ENCODE results near the gene RBM34.
A peak's percentile ranks its signal among the peaks of the same experiment; 100 is the strongest.

Gene RBM34

DNA sequence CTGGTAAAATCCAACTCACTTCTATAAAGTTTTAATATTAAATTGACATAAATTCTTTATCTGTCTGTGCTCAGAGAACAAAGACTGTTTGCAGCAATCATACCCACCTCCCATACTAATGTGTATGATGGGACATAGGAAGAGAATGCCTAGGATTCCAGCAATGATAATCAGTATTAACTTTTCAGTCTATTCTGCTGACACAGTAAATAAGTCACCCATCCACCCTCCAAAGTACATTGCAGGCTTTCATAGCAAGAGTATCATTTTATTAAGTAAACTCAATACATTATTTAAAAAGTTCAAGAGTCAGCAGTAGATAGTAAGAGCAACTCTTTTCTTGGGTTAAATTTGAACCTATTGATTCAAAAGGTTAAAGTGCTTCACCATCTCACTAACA lies 8.8 kb downstream of the RBM34 start:
- DNase-seq (ENCODE audit: low spot score) = no peak

DNA sequence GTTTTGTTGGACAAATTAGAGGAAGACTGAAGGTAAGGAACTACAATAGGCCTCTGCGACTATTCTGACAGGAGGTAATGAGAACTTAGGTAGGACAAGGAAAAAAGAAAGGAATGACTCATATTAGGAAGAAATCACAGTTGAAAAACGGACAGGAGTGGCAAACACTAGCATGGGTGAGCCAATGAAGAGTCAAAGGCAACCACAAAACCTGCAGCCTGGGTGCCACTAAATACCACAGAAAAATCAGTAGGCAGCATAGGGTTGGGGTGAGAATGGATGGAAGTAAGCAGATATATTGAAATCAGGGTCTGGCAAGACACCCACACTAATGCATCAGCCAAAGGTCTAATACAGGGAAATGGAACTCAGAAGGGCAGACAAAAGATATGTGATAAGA lies 10.0 kb downstream of the RBM34 start:
- DNase-seq (ENCODE audit: low spot score) = no peak

DNA sequence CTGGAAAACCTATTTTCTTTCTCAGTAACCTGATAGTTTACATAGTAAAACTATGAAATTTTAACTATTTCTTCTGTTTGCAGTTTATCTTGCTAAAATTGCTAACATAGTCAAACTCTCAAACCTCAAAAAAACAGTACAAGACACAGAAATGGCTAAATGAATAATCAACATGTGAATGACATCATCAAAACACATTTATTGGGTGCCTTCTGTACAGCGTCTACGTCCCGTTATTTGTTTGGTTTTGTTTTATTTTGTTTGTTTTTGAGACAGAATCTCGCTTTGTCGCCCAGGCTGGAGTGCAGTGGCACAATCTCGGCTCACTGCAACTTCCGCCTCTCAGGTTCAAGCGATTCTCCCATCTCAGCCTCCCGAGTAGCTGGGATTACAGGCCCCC lies 11.2 kb downstream of the RBM34 start:
- DNase-seq (ENCODE audit: low spot score) = no peak

DNA sequence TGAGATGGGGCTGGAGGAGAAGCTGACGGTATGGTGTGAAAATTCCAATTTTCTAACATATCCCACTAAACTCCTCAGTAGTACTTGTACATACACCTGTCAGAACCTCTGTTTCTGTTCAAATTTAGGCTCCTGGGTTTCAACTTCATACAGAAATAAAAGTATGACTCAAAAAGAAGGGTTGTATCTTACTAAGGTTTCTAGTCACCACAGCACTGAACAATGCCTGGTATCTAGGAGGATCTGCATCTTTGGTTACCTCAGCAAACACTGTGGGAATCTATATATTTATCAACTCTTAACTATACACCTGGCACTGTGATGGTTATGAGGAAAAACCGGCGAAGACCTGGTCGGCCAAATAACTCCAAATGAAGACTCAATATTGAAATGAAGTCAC lies 13.8 kb downstream of the RBM34 start:
- DNase-seq (ENCODE audit: low spot score) = no peak

DNA sequence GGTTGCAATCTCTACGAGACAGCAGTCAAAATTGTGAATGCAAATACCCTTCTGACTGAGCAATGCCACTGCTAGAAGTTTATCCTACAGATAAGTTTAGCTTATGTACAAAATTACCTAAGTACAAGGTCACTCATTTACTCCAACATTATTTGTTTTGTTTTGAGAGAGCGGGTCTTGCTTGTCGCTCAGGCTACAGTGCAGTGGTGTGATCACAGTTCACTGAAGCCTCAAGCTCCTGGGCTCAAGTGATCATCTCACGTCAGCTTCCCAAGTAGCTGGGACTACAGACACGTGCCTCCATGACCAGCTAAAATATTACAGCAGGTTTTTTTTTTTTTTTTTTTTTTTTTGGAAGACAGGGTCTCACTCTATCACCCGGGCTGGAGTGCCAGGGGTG lies 15.4 kb downstream of the RBM34 start:
- DNase-seq (ENCODE audit: low spot score) = no peak

DNA sequence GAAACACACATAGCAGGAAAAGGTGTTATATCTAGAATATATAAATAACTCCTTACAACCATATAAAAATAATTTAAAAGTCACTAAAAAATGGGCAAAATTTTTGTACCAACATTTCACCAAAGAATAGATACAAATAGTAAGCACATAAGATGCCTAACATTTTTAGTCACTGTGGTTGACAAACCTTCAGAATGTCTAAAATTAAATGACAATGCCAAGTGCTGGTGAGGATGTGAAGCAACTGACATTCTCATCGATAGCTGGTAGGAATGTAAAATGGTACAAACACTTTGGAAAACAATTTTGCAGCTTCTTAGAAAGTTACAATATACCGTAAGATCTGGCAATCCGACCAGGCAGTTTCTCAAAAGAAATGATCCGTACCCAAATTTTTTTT lies 18.1 kb downstream of the RBM34 start:
- DNase-seq (ENCODE audit: low spot score) = no peak

DNA sequence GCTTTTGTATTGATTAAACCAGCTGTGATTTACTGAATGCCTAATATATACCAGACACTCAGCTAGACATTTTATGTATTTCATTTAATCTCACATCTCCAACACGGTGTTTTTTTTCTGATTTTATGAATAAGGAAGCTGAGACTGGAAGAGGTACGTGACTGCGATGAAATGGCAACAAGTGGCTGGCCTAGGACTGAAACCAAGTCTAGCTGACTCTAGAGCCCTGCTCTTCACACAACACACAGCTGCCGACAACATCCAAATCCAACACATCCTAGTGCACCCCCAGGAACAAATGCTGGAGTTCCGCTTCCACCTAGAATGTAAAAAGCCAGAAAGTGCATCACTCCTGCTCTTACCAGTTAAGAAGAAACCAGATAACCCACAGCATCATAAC lies 21.7 kb downstream of the RBM34 start:
- DNase-seq (ENCODE audit: low spot score) = no peak

DNA sequence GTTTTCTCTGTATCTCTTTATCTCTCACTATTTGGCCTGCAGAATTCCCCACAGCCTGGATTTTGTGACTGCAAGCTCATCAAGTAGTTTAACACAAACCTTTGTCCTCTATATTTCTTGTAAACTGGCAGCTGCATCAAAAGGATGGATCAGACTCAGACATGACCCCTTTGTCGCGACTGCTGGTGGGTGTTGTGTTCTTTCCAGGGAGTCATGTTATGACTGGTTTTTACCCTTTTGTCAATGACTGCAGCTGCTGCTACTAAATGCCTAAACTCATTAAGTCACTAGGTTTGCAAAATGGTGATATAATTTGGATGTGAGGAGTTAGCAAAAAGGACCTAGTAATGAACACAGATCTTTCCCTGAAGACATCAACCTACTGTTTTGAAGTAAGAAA lies 22.2 kb downstream of the RBM34 start:
- no peak for DNase-seq (ENCODE audit: low spot score)

DNA sequence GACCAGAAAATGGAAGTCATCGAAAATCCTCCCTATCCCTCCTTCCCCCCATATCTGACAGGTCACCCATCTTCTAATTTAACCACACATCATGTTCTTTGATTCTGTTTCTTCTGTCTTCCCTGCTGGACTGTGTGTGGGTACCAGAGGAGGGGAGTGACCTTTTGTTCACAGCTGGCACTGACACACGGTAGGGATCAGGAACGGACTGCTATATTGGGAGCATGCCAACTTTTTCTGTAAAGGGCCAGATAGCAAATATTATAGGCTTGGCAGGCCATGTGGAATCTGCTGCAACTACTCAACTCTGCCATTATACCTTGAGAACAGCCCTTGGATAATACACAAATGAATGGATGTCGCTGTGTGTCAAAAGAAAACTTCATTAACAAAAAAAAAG lies 24.9 kb downstream of the RBM34 start:
- DNase-seq (ENCODE audit: low spot score) = no peak

DNA sequence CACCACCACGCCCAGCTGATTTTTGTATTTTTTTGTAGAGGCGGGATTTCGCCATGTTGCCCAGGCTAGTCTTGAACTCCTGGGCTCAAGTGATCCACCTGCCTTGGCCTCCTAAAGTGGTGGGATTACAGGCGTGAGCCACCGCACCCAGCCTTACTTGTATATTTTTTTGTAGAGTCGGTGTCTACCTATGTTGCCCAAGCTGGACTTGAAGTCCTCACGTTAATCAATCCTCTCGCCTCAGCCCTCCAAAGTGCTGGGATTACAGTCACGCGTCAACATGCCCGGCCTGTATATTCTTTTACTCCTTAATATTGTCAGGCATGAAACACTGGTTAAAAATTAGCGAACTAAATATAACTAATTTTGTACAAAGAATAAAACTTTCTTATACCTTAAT lies 26.9 kb downstream of the RBM34 start:
- no peak for DNase-seq (ENCODE audit: low spot score)

DNA sequence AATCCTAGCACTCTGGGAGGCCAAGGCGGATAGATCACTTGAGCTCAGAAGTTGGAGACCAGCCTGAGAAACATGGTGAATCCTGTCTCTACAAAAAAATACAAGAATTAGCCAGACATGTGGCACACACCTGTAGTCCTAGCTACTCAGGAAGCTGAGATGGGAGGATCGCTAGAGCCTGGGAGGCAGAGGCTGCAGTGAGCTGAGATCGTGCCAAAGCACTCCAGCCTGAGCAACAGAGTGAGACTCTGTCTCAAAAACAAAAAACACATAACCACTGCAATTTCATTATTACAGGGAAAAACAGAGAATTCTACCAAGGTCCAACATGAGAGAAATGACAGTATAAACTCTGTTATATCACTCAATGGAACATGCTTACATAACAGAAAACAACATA lies 28.0 kb downstream of the RBM34 start:
- DNase-seq (ENCODE audit: low spot score) = no peak

DNA sequence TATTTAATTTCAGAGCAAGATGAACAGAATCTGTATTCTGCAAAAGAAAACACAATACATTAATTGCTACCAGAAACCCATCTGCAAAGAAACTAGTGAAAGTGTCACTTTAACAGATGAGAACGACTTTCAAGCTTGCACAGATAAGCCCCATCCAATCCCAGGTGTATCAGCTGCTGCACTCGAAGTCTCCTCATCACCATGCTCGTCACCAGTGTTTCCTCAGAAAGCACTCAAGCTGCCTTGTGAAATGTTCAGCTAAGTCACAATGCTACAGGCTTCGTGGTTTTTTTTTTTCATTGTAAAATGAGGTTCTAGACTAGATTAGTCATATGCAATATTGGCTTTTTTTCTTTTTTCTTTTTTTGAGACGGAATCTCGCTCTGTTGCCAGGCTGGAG lies 29.1 kb downstream of the RBM34 start:
- DNase-seq (ENCODE audit: low spot score) = no peak

DNA sequence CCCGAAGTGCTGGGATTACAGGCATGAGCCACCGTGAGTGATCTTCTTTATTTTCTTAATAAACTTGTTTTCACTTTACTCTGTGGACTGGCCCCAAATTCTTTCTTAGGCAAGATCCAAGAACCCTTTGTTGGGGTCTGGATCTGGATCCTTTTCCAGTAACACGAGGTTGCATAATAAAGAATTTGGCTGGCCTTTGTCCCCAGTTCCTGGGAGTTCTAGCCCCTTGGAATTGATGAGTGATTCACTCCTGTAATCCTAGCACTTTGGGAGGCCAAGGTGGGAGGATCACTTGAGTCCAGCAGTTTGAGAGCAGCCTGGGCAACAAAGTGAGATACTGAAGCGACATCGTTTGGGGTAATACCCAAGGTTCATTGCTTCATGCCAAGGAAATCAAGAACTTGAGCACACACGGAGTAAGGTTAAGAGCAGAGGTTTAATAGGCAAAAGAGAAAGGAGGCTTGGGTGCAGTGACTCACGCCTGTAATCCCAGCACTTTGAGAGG lies 30.2 kb downstream of the RBM34 start:
- DNase-seq (ENCODE audit: low spot score) = no peak

DNA sequence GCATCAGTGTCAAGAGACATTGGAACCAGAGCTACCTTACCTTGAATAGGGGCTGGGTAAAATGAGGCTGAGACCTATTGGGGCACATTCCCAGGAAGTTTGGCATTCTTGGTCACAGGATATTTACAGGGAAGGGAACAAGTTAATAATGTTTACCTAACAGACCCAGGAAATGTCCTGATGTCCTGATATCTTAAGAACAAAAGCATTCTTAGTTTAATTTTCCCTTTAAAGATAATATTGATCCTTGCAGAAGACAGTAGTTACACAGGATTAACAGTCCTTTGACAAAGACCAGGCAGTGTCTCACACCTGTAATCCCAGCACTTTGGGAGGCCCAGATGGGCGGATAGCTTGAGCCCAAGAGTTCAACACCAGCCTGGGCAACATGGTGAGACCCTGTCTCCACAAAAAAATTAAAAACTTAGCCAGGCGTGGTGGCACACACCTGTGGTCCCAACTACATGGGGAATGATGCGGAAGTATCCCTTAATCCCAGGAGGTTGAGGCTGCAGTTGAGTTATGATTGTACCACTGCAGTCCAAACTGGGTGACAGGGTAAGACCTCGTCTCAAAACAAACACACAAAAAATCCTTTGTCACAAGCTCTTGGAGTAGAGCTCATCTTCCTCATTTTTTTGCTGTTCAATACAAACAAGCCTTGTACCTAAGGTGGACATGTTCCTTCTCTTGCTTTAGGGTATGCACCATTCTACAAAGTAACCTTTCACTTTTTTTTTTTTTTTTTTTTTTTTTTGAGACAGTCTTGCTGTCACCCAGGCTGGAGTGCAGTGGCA lies 31.1 kb downstream of the RBM34 start:
- no peak for DNase-seq (ENCODE audit: low spot score)

DNA sequence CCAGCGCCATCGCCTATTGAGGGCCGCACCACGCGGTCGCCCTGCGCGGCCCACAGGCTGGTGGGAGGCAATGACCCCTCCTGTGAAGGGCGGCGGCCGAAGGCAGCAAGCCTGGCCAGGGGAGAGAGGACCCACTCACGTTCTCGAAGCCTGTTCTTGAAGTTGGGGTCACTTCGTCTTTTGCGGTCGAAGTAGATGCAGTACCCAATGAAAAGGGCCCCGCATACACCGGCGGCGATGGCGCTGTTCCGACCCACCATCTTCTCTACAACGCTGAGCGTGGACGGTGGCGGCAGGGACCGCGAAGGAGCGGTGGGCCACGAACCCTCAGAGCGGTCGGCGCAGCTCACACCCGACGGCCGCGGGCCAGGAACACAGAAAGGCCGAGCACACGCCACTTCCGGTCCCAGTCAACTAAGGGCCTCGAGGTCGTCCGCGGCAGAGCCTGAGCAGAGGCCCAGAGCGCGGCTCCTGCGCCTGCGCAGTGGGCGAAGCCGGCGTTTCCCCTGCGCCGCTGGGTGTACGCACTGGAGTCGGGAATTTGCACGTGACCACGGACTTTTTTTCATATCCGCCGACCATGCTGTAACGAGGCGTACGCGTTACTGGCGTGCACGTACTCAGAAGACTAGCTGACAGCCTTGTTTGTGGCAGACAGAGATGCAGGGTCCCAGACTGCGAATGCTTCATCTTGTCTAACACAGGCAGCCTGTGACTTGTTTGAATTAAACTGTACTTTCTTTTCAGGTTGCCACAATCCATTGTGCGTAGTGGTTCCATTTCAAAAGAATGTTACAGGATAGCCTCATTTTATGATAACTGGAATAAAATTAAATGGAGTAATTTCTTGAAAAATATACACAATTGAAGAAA lies 32.4 kb downstream of the RBM34 start, which contains the start of gene TOMM20:
TOMM20 (minus strand) TSS at position 382 of the 873 bp plus-strand sequence; CDS start at position 260, 122 bp downstream.
- DNase-seq (ENCODE audit: low spot score) = peak; percentile 96

DNA sequence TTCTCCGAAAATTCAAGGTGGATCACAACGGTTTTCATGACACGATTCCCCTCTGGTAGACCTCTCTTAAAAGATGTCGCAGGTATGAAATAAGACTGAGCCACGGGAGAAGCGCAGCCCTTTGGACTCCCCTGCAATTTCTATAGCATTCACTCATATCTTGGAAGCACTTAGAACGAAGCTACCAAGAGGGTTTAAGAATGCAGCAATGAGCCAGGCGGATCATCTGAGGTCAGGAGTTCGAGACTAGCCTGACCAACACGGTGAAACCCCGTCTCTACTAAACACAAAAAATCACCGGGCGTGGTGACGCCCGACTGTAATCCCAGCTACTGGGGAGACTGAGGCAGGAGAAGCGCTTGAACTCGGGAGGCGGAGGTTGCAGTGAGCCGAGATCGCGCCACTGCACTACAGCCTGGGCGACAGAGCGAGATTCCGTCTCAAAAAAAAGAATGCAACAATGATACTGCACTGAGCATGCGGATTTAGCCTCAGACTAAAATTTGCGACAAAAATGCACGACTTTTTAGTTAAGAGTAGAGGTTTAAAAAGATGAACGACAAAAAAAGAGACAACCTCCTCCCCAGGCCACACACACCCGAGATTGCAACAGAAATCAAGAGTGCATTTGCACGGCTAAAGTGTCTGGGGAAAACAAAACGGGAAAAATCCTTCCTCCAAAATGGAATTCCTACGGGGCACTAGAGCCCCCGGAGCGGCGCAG lies 33.2 kb downstream of the RBM34 start:
- DNase-seq (ENCODE audit: low spot score) = no peak

DNA sequence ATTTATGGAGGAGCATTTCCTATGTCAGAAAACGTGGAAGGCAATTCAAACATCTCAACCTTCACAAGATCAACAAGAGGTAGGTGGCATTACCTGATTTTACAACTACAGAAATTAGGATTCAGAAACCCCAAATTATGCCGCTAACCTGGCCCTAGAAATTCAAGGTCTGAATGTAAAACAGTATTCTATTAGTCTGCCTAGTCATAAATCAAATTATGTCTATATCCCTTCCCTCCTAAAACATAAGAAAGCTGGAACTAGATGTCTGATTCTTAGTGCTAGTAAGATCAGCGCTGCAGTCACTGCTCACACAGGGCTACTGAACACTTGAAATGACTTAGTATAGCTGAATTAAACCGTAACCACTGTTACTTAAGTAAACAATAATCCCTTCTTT lies 33.8 kb downstream of the RBM34 start:
- no peak for DNase-seq (ENCODE audit: low spot score)

DNA sequence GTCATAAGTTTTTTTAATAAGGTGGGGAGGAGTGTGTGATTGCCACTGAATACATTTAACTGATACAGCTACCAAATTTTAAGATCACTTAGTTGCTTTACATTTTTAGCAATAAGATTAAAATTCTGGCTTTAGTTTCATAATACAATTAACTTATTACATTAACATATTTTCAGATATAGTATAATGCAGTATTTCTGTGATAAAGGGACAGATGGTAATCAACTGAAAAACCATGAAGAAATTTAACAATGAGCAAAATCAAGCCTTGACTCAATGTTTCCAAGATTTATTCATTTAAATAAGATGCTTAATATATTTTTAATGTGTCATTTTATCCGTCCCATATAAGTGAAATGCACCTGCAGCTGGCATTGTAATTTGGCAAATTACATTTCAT lies 36.4 kb downstream of the RBM34 start:
- DNase-seq (ENCODE audit: low spot score) = no peak

DNA sequence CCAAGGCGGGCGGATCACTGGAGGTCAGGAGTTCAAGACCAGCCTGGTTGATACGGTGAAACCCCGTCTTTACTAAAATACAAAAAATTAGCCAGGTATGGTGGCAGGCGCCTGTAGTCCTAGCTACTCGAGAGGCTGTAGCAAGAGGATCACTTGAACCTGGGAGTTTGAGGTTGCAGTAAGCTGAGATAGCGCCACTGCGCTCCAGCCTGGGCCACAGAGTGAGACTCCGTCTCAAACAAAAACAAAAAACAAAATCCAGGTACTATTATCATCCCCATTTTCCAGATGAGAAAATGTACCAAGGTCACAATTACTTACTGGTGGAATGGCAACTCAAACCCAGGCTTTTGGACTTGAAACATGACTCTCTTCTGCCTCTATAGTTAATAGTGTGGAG lies 36.9 kb downstream of the RBM34 start:
- DNase-seq (ENCODE audit: low spot score) = no peak

DNA sequence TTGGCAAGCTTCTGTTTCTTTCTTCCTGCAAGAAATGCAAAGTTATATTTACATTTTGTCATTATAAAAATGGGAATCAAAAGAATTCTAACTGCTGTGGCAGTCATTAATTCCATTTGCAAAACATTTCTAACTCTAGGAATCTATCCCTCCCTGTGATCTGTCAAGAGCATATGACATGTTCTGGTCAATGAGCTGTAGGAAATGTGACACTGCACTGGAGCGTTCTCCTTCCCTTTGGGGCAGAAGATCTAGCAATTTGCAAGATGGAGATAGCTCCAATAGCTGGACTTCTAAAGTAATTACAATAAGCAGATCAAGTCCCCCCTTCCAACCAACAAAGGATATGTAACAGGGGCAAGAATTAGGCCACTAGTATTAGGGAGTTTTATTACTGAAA lies 38.7 kb downstream of the RBM34 start:
- DNase-seq (ENCODE audit: low spot score) = no peak

DNA sequence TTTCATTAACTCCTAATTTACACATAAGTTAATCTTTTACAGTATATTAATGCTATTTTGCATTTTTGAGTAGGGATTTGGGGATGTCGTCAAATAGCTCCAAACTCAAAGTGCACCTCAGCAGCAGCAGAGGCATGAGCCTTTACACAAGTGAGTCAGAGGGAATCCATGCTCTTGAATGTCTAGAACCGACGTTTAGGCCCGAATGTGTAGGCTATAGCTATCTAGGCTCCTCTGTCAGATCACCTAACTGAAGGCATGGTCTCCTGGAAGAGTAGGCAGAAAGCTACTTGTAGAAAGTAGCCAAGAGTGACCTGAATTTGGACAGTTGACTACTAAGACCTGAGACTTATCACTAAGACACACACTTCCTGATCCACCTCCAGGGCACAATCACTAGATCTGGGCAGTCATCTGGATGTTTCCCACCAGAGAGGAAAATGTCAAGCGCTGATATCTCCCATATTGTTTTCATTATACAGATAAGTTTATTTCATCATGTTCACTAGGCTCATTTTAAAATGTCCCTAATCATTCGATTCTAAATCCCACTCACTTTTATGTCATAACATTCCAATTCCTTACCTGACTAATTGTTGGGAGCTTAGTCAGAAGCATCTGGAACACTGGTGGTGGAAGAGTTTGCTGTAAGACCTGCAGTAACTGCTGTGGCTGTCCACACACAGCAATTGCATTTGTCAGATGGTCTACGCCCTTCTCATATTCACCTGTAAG lies 47.7 kb downstream of the RBM34 start:
- DNase-seq (ENCODE audit: low spot score) = no peak

Data from globus pallidus (tissue), 1 donor.